Gastroesophageal sphincter (tissue), 4 donors: ENCODE measurements around the gene TRIM50. TPM values are rescaled to one million over a fixed set of nuclear protein-coding genes. Genes with fewer than 3 reads are reported as not detected.
"Not testable (repeated sequence)": the region's sequence is repeated elsewhere in the genome, so short reads cannot be mapped to it uniquely, and the experiment has no call there.

ENCODE experiments used
- ATAC-seq: fragments of 150-250 bp; one replicate; pipeline ENCODE4 v1.9.1; 2016; ENCODE audit warnings: mild to moderate bottlenecking, moderate library complexity
- H3K27ac ChIP-seq, 4 donors: fragments of 200-600 bp; sonication (generic) in 3 of 4; 1 replicate in 3 of 4; 2 replicates in 1 of 4; pipeline ENCODE4 v1.5.1; 2016 to 2019
- H3K27me3 ChIP-seq: fragments of 200-600 bp; sonication (generic); one replicate; pipeline ENCODE4 v1.5.1; 2019
- H3K36me3 ChIP-seq, 2 donors: fragments of 200-600 bp; sonication (generic); one replicate each; pipeline ENCODE4 v1.5.1; 2019; ENCODE audit warnings: control low read depth in 1 of 2
- H3K4me1 ChIP-seq, 3 donors: fragments of 200-600 bp; sonication (generic); 1 replicate in 2 of 3; 2 replicates in 1 of 3; pipeline ENCODE4 v1.5.1; 2016 to 2019; ENCODE audit warnings: control low read depth in 2 of 3
- H3K4me3 ChIP-seq, 2 donors: fragments of 200-600 bp; sonication (generic); one replicate each; pipeline ENCODE4 v1.5.1; 2019; ENCODE audit warnings: mild to moderate bottlenecking in 1 of 2, moderate library complexity in 1 of 2
- H3K9me3 ChIP-seq, 3 donors: fragments of 200-600 bp; sonication (generic); one replicate each; pipeline ENCODE4 v1.5.1; 2017 to 2019; ENCODE audit warnings: control low read depth in 2 of 3
- EP300 ChIP-seq: sonication (generic); formaldehyde crosslinking; IDR thresholded peaks from one replicate; pipeline ENCODE4 v1.6.1; 2017; ENCODE audit warnings: antibody characterized with exemption, mild to moderate bottlenecking
- POLR2A ChIP-seq, 2 donors: fragments of 450-650 bp; IDR thresholded peaks; one replicate each; pipeline ENCODE4 v1.6.1; 2017; ENCODE audit warnings: antibody characterized with exemption in 2 of 2, mild to moderate bottlenecking in 2 of 2, moderate library complexity in 1 of 2
- POLR2AphosphoS5 ChIP-seq: sonication (generic); formaldehyde crosslinking; IDR thresholded peaks from one replicate; pipeline ENCODE4 v1.6.1; 2017; ENCODE audit warnings: antibody characterized with exemption
- WGBS, 2 donors: methylation state at CpG; one replicate each; pipeline ENCODE4 v1.1.5; 2018; ENCODE audit warnings: low coverage in 1 of 2; 5-methylcytosine and 5-hydroxymethylcytosine counted together
- total RNA-seq, 4 donors: library from RNA; depleted of rRNA; stranded (reverse); fragments of >200 nt; gene quantifications; one replicate each; pipeline ENCODE4 v1.1.0, GENCODE V29; 2016
- TF ChIP-seq, protein P1 (sequence below), 4 experiments: fragments of 200-600 bp in 2 of 4; fragments of 450-650 bp in 2 of 4; sonication (generic) in 1 of 4; IDR thresholded peaks; one replicate each; pipeline ENCODE4 v1.5.1; 2017 to 2019; ENCODE audit warnings: antibody characterized with exemption in 4 of 4, mild to moderate bottlenecking in 2 of 4, moderate library complexity in 2 of 4

Gene TRIM50
- total RNA-seq, 4 donors from 2014 or later, result 0.27 to 0.78 (median 0.42) TPM; not detected in 1

DNA sequence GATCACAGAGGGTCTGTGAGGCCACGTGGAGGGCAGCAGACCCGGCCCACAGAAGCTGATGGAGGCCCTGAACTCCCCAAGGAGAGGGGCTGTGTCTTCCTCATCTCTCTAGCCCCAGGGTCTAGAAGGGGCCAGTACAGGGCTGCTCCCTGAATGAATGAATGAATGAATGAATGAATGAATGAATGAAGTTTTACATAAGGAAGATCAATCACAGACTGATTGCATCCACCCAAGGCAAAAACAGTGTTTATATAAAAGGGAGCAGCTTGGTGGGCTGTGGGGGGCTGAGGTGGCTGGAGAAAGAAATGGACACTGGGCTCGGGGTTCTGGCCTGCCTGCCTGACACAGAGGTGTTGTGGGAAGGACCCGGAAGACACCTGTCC lies 14.4 kb downstream of the TRIM50 start:
- no peaks in the 10 kb centered on the region for H3K9me3 ChIP-seq
- no peaks in the 10 kb centered on the region for H3K36me3 ChIP-seq
- H3K4me1 ChIP-seq, result peaks cover 0 to 9% (median 0%) of the 10 kb centered on the region in 3 donors
- WGBS, 2 donors, result 80% methylated on average over 1 of the region's 4 CpGs; no CpG with 5 or more reads in 1 of the 2 donors
- TF ChIP-seq, protein P1, sequence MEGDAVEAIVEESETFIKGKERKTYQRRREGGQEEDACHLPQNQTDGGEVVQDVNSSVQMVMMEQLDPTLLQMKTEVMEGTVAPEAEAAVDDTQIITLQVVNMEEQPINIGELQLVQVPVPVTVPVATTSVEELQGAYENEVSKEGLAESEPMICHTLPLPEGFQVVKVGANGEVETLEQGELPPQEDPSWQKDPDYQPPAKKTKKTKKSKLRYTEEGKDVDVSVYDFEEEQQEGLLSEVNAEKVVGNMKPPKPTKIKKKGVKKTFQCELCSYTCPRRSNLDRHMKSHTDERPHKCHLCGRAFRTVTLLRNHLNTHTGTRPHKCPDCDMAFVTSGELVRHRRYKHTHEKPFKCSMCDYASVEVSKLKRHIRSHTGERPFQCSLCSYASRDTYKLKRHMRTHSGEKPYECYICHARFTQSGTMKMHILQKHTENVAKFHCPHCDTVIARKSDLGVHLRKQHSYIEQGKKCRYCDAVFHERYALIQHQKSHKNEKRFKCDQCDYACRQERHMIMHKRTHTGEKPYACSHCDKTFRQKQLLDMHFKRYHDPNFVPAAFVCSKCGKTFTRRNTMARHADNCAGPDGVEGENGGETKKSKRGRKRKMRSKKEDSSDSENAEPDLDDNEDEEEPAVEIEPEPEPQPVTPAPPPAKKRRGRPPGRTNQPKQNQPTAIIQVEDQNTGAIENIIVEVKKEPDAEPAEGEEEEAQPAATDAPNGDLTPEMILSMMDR (IDR thresholded peaks at IDR 0.05), result no peak
- no peak for TF ChIP-seq EP300
- no peak for TF ChIP-seq POLR2AphosphoS5
- TF ChIP-seq POLR2A (IDR thresholded peaks at IDR 0.05), result no peak
- H3K4me3 ChIP-seq, result no peak overlapping the region
- no peak for ATAC-seq
- H3K27ac ChIP-seq, result no peak overlapping the region
- H3K27me3 ChIP-seq, result peaks cover 3% of the 10 kb centered on the region

DNA sequence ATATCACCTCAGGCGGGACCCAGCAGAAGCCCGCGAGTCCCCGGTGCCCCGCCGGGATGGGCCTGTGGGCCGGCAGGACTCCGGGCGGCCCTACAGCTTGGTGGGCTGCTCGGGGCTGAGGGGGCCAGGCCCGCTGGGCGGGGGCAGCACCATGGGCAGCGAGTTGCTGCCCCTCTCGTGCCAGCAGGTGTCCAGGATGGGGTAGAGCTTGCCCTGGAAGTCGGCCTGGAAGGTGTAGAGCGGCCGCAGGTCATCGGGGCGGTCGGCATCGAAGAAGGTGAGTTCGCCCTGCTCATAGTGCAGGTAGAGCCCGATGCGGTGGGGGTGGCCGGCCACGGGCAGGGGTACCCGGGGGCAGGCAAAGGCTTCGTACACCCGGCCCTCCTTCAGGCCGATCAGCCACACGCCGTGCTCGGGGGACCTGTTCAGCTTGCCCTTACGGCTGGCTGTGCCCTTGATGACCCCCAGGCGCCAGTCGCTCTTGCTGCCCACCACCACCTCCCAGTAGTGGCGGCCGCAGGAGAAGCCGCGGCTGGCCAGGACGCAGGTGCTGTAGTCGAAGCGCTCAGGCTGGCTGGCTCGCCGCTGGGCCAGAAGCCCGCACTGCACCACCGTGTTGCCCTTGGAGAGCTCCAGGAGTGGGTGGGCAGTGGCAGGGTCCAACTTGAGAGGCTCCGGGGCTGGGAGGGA lies 14.9 kb downstream of the TRIM50 start:
- no peak overlapping the region for H3K27ac ChIP-seq
- ATAC-seq, result no peak
- TF ChIP-seq POLR2A (IDR thresholded peaks at IDR 0.05) (no peak), POLR2AphosphoS5 (no peak), EP300 (no peak)
- TF ChIP-seq, protein P1 (IDR thresholded peaks at IDR 0.05), result no peak
- no peak overlapping the region for H3K4me3 ChIP-seq
- no peaks in the 10 kb centered on the region for H3K36me3 ChIP-seq
- no peaks in the 10 kb centered on the region for H3K9me3 ChIP-seq
- H3K27me3 ChIP-seq, result peaks cover 3% of the 10 kb centered on the region
- no CpG with 5 or more reads among the region's 48 CpGs for WGBS, 2 donors
- peaks cover 0 to 13% (median under 1%) of the 10 kb centered on the region in 3 donors for H3K4me1 ChIP-seq

DNA sequence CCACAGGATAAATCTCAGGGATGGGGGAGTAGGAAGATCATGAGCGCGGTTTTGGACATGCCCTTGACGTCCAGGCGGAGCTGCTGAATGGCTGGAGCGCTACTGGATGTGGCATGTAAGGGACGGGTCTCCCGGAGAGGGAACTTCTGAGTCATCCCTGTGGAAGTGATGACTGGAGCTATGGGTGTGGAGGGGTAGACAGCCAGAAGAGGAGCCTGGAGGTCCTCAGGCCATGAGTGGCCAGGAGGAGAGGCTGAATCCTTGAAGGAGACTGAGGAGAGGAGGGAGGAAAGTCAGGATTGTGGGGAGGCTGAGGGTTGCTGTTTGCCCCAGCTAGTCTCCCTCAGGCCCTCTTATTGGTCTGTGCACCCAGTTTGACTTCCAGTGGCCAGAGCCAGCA lies 16.5 kb downstream of the TRIM50 start:
- H3K27me3 ChIP-seq, H3K9me3 ChIP-seq, ATAC-seq, H3K27ac ChIP-seq, H3K4me3 ChIP-seq: not testable (repeated sequence)
- H3K36me3 ChIP-seq, result peaks cover 0 to 11% of the 10 kb centered on the region in 2 donors
- 62% methylated on average over 2 of the region's 7 CpGs; no CpG with 5 or more reads in 1 of the 2 donors for WGBS, 2 donors
- H3K4me1 ChIP-seq, result peaks cover 0 to 20% (median 5%) of the 10 kb centered on the region in 3 donors

DNA sequence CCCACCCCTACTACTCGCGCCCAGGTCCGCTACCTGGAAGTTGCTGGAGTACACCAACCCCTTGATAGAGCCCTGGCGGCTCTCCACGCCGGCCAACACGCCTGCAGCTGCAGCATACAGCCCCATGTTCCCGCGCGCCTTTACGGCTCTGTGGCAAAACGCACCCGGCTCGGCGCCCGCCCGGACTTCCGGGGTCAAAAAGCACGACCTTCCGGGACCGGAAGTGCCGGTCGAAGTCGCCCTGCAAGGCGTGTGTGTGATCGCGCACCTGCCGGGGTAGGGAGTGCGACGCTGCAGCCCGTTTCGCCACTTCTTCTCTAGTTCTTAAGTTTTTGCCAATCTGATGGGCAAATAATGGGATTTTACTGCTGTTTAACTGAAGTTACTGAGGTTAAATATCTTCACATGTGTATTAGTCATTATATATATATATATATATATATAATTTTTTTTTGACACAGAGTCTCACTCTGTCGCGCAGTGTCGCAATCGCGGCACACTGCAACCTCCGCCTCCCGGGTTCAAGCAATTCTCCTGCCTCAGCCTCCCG lies 19.1 kb downstream of the TRIM50 start, which contains the start of gene NSUN5:
TSS of gene NSUN5 (minus strand) at position 162 of the 550 bp plus-strand sequence. CDS start at position 126, 36 bp downstream.
- 45 to 69% methylated on average over 6 to 15 of the region's 40 CpGs for WGBS, 2 donors
- Histone ChIP-seq H3K27me3 (no peaks in the 10 kb centered on the region), H3K36me3 (peaks cover 0 to 36% of the 10 kb centered on the region in 2 donors)

DNA sequence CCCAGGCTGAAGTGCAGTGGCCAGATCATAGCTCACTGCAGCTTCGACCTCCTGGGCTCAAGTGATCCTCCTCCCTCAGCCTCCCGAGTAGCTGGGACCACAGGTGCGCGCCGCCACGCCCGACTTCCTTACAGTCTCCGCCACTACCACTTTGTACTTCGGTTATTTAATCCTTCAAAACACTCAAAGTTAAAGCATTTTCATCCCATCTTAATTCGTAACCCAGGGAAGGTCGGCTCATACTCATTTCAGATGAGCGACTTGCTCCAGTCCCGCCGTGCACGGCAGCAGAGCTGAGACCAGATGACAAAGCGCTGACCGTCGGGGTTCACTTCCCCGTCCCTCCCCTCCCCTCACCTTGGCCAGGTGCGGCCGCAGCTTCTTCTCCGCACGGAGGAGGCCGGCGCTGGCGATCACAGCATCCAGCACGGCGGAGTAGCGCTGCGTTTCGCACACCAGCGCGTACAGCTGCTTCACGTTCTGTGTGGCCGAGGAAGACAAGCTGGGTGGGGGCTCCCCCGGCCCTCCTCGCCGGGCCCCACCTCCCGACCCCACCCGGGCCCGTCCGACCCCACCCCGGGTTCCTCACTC lies 19.7 kb downstream of the TRIM50 start:
- TF ChIP-seq EP300 (no peak), POLR2A (IDR thresholded peaks at IDR 0.05) (no peak), POLR2AphosphoS5 (no peak)
- TF ChIP-seq, protein P1 (IDR thresholded peaks at IDR 0.05), result no peak
- Histone ChIP-seq H3K4me3 (peak overlapping the region; percentile 87 to 95), H3K27ac (peak overlapping the region; percentile 57 to 84 (median 78)), H3K4me1 (peaks cover 0 to 20% (median 5%) of the 10 kb centered on the region in 3 donors), H3K27me3 (no peaks in the 10 kb centered on the region), H3K9me3 (no peaks in the 10 kb centered on the region), H3K36me3 (peaks cover 0 to 42% of the 10 kb centered on the region in 2 donors)
- 16 to 42% methylated on average over 10 to 24 of the region's 43 CpGs for WGBS, 2 donors
- peak; percentile 35 for ATAC-seq

More for the DNA sequence above, 19.1 kb downstream of the TRIM50 start, which contains the start of gene NSUN5:
- peak; percentile 89 for ATAC-seq
- no peak for TF ChIP-seq EP300
- TF ChIP-seq, protein P1 (IDR thresholded peaks at IDR 0.05), result peak in 1 of 4 experiments; percentile 16
- TF ChIP-seq POLR2AphosphoS5, result peak; percentile 65
- peak; percentile 30 to 49 for TF ChIP-seq POLR2A (IDR thresholded peaks at IDR 0.05)
- Histone ChIP-seq H3K27ac (peak within 1 kb of the TSS; percentile 57 to 84 (median 78)), H3K9me3 (no peaks in the 10 kb centered on the region), H3K4me3 (peak within 1 kb of the TSS; percentile 87 to 95), H3K4me1 (peaks cover 0 to 20% (median 5%) of the 10 kb centered on the region in 3 donors)
